GM21786 (cell line): Measurements from ENCODE around the gene ZNF138.

Source experiments
- ATAC-seq: cut with Tn5 transposase; IDR thresholded peaks from one replicate; pipeline ENCODE4 v1.9.1; 2021; ENCODE audit not compliant: unreplicated experiment

Gene ZNF138

GRCh38 chr7:64875258-64875657, 81.0 kb downstream of the ZNF138 start:
- no peak for ATAC-seq

- no peak for ATAC-seq
These were observed 81.6 kb downstream of the ZNF138 start for GRCh38 chr7:64875658-64876406.

GRCh38 chr7:64876792-64877713, 82.8 kb downstream of the ZNF138 start:
- ATAC-seq = no peak

- ATAC-seq = no peak
These were observed 83.7 kb downstream of the ZNF138 start for GRCh38 chr7:64877714-64878610.

- no peak for ATAC-seq
These were observed 84.5 kb downstream of the ZNF138 start for GRCh38 chr7:64878684-64879083.

GRCh38 chr7:64879086-64879730, 85.0 kb downstream of the ZNF138 start:
- ATAC-seq = no peak

GRCh38 chr7:64879800-64880199, 85.6 kb downstream of the ZNF138 start:
- no peak for ATAC-seq

- no peak for ATAC-seq
These were observed 86.4 kb downstream of the ZNF138 start for GRCh38 chr7:64880322-64881297.

GRCh38 chr7:64881461-64882287, 87.4 kb downstream of the ZNF138 start:
- no peak for ATAC-seq

GRCh38 chr7:64882341-64883112, 88.3 kb downstream of the ZNF138 start:
- no peak for ATAC-seq
